Stimulated activated naive CD8-positive, alpha-beta T cell treated with anti-CD3 and anti-CD28 coated beads, Interleukin-15, amount 100 ng/mL, for 72 hours (primary cell): ENCODE measurements around the gene ZNF280D.
A peak's percentile ranks its signal among the peaks of the same experiment; 100 is the strongest.

Source experiments
- ATAC-seq: fragments of 150-1000 bp; cut with Tn5 transposase; 2 replicates; pipeline ENCODE4 v1.10.0; 2021; ENCODE audit warnings: mild to moderate bottlenecking, moderate library complexity
- DNase-seq, 2 donors: peaks; one replicate each; pipeline ENCODE4 v3.0.0; 2021 to 2022
- H3K27ac Mint-ChIP-seq, 2 donors: one replicate each; pipeline ENCODE4 v1.8.0; 2022; ENCODE audit warnings: mild to moderate bottlenecking in 2 of 2, mixed read lengths in 2 of 2, moderate library complexity in 2 of 2
- H3K27me3 Mint-ChIP-seq: one replicate; pipeline ENCODE4 v1.8.0; 2022; ENCODE audit warnings: mixed read lengths
- H3K4me1 Mint-ChIP-seq: one replicate; pipeline ENCODE4 v1.8.0; 2022; ENCODE audit warnings: mild to moderate bottlenecking, mixed read lengths
- H3K4me3 Mint-ChIP-seq, 2 donors: one replicate each; pipeline ENCODE4 v1.8.0; 2022; ENCODE audit warnings: mild to moderate bottlenecking in 2 of 2, mixed read lengths in 2 of 2, moderate library complexity in 1 of 2
- H3K9me3 Mint-ChIP-seq, 2 donors: one replicate each; pipeline ENCODE4 v1.8.0; 2022; ENCODE audit warnings: mixed read lengths in 2 of 2

ZNF280D gene

DNA sequence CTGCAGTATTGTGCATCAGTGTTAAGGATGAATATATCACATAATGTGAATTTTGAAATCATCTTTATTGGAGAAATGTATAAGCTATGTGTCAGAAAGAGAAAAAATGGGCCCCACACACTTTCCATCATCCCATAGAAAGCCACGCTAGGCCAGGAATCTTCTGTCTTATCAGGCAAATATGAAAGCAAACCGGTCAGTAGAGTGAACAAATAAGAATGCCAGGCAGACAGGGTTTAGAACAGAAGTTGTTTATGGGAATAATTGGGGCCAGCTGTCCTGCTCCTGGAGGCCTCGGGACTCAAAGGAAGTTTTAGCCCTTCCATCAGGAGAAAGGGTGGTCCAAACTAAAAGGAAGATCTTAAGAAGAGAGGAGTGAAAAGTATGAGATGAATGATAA is 39.5 kb downstream of the ZNF280D start:
- Mint-ChIP-seq H3K4me3 (no peak overlapping the region), H3K9me3 (no peaks in the 10 kb centered on the region), H3K27ac (peak overlapping the region in 1 of 2 donors; percentile 2), H3K27me3 (no peaks in the 10 kb centered on the region), H3K4me1 (no peaks in the 10 kb centered on the region)
- no peak for ATAC-seq
- no peak for DNase-seq

DNA sequence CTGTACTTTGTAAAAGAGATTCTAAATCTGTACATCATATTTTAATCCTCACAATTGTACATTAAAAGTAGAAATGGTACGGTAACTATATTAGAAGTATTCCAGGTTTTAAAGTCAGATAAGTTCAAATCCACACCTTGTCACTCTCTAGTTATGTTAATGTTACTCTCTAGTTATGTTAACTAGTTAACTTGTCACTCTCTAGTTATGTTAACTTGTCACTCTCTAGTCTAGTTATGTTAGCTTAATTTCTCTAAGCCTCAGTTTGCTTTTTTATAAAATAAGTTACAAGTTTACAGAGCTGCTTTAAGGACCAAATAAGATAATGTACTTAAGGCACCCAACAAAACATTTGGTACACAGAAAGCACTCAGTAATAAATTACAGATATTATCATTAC is 42.6 kb downstream of the ZNF280D start:
- H3K4me1 Mint-ChIP-seq, result no peaks in the 10 kb centered on the region
- no peak overlapping the region for H3K4me3 Mint-ChIP-seq
- ATAC-seq (no peak), DNase-seq (no peak)
- H3K27me3 Mint-ChIP-seq, result no peaks in the 10 kb centered on the region
- H3K9me3 Mint-ChIP-seq, result no peaks in the 10 kb centered on the region
- no peak overlapping the region for H3K27ac Mint-ChIP-seq

DNA sequence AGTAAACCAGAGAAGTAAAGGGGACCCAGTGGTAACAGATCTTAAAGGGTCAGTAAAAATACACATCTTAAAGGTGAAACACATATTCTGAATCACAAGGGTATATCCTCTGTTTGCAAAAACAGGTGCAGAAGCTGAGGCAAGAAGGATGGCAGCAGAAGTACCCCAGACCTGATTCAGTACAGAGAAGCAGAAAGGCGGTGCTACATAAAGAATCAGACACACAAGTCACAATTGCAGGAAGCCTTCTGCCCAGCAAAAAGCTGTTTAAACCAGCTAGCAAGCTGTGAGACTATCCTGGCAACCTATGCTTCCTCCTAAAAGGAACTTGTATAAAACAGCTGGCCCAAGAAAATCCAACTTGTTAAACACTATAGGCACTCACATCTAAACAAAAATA is 49.4 kb downstream of the ZNF280D start:
- Mint-ChIP-seq H3K4me3 (no peak overlapping the region), H3K27me3 (no peaks in the 10 kb centered on the region), H3K27ac (no peak overlapping the region), H3K4me1 (no peaks in the 10 kb centered on the region), H3K9me3 (no peaks in the 10 kb centered on the region)
- no peak for DNase-seq
- ATAC-seq, result no peak

DNA sequence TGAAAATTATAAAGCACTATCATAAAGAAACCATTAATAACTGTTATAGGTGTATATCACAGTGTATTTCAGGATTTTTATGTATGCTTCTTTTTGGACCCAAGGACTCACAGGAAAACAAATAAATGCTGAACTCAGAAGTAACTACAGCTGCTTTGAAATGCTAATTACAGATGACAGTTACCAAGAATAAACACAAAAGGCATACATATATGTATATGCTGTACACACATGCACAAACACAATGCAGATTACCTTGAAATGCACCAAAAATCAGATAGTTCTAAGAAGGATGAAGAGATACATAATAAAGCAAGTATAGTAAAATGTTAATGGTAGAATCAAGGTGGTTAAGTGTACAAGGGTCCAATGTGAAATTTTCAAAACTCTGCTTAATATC is 52.2 kb downstream of the ZNF280D start:
- no peaks in the 10 kb centered on the region for H3K4me1 Mint-ChIP-seq
- H3K9me3 Mint-ChIP-seq, result no peaks in the 10 kb centered on the region
- peak overlapping the region in 1 of 2 donors; percentile 86 for H3K27ac Mint-ChIP-seq
- H3K27me3 Mint-ChIP-seq, result no peaks in the 10 kb centered on the region
- DNase-seq (no peak), ATAC-seq (no peak)
- H3K4me3 Mint-ChIP-seq, result no peak overlapping the region

DNA sequence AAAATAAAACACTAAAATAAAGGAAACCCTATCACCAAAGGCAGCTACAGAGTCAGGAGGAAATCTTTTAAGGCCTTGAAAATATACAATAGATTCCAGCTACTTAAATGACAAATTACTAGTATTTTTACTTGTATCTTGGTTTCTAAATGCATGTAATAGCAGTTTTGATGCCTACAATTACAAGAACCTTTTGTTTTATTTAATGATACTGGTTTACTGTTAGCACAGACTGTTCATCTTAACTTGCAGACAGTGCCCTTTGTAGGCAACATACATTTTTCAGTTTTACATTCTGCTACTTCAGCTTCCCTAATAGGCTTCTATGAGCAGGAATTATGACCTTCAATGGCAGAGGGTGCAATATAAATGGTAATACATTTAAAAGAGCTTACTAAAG is 54.1 kb downstream of the ZNF280D start:
- DNase-seq (no peak), ATAC-seq (no peak)
- no peak overlapping the region for H3K27ac Mint-ChIP-seq
- no peak overlapping the region for H3K4me3 Mint-ChIP-seq
- H3K4me1 Mint-ChIP-seq, result no peaks in the 10 kb centered on the region
- H3K9me3 Mint-ChIP-seq, result no peaks in the 10 kb centered on the region
- H3K27me3 Mint-ChIP-seq, result no peaks in the 10 kb centered on the region

DNA sequence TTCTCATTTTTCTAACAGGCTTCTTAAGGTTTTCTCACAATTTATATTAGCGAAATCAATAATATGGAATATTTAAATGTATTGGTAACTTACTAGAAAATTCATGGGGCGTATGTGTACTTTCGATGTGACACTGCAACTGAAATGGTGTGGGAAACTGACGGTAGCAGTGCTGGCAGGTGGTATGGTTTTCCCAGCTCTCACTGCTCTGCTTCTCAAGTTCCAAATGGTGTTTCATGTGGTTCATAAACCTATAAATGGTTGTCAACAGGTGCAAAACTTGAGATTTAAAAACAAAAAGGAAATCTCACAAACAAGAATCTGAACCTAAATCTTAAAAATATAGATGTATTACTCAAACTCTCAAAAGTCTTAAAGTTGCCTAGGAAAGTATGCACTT is 54.7 kb downstream of the ZNF280D start:
- Mint-ChIP-seq H3K4me1 (no peaks in the 10 kb centered on the region), H3K27ac (no peak overlapping the region), H3K27me3 (no peaks in the 10 kb centered on the region), H3K4me3 (no peak overlapping the region), H3K9me3 (no peaks in the 10 kb centered on the region)
- DNase-seq, result no peak
- no peak for ATAC-seq

DNA sequence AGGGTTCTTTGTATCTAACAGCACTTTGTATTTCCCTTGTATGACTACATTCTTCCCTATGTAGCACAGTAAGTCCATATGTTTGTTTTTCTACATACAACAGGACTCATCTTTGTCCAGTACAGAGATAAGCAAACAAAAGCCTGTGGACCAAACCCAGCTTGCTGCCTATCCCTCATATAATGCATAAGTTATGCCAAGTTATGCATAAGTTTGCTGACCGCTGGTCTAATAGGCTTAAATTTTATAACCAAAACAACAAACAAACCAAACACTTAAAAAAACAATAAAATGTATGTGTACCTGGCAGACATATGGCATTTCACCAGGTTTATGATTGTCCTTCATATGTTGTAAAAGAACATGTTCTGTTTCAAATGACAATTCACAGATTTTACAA is 56.0 kb downstream of the ZNF280D start:
- Mint-ChIP-seq H3K9me3 (no peaks in the 10 kb centered on the region), H3K4me3 (no peak overlapping the region), H3K27me3 (no peaks in the 10 kb centered on the region), H3K4me1 (no peaks in the 10 kb centered on the region), H3K27ac (no peak overlapping the region)
- ATAC-seq, result no peak
- DNase-seq, result no peak

DNA sequence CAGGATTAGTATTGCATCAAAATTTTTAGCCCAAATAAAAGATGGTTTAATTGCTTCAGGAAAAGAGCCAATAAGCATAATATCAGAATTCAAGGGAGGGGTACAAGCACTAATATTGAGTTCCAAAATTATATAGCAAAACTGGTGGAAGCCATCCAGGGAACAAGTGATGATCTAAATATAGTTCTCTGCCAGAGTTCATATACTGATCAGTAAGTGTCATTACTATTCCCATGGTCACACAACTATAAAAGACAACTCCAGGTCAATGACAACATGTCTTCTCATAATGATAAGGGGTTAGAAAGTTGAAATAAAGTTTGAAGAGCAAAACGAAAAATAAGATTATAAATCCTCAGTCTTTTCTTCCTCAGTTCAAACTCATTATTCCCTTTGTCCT is 57.4 kb downstream of the ZNF280D start:
- no peak for DNase-seq
- Mint-ChIP-seq H3K9me3 (no peaks in the 10 kb centered on the region), H3K27ac (no peak overlapping the region), H3K4me3 (no peak overlapping the region), H3K27me3 (no peaks in the 10 kb centered on the region), H3K4me1 (no peaks in the 10 kb centered on the region)
- no peak for ATAC-seq

DNA sequence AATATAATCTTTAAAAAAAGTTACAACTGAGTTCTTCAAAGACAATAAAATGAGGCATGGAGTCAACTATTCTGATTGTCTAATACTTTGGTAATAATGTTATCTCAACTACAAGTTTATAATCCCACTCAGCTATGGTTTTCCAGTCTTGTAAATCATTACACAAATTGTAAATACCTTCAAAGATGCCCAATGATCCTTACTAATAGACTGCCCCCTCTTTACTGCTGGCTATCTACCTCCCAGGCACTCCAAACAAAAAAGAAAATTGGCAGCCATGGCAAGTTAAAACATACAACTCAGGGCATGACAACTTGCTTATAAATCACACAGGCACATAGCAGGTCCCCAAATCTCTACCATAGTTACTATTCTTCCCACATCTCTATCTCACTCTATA is 58.5 kb downstream of the ZNF280D start:
- no peak overlapping the region for H3K27ac Mint-ChIP-seq
- DNase-seq (no peak), ATAC-seq (no peak)
- no peaks in the 10 kb centered on the region for H3K4me1 Mint-ChIP-seq
- no peaks in the 10 kb centered on the region for H3K9me3 Mint-ChIP-seq
- H3K27me3 Mint-ChIP-seq, result no peaks in the 10 kb centered on the region
- H3K4me3 Mint-ChIP-seq, result no peak overlapping the region

DNA sequence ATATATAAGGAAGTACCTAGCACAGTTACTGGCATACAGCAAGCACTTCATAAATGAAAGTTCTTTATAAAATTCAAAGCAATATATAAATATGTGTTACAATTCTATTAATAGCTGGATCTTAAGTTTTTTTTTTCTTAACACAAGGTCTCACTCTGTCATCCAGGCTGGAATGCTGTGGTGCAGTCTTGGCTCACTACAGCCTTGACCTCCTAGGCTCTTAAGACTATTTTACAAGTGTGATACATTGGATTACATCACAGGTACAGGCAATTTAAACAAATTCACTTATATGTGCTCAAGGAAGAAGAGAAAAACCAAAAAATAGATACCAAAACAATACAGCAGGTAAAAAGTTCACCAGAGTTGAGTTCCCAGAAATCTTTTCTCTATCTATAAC is 60.6 kb downstream of the ZNF280D start:
- DNase-seq (no peak), ATAC-seq (no peak)
- Mint-ChIP-seq H3K4me3 (no peak overlapping the region), H3K27ac (no peak overlapping the region), H3K27me3 (no peaks in the 10 kb centered on the region), H3K4me1 (no peaks in the 10 kb centered on the region), H3K9me3 (no peaks in the 10 kb centered on the region)

DNA sequence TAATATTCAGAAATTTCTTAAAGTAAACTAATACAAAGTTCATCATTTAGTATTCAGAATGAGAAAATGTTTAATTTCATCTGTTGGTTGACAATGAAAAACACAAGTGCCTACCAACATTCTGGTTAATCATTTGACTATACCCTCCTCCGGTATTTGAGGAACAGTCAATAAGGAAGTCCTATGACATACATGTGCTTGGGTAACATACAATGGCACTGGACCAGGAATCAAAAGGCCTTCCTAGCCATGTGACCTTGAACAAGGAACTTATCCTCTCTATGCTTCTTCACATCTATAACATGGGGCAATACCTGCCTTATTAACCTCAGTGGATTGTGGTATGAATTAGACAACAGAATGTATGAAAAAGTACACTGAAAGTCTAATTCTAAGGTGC is 65.8 kb downstream of the ZNF280D start:
- no peaks in the 10 kb centered on the region for H3K9me3 Mint-ChIP-seq
- ATAC-seq (no peak), DNase-seq (no peak)
- no peak overlapping the region for H3K27ac Mint-ChIP-seq
- H3K4me1 Mint-ChIP-seq, result no peaks in the 10 kb centered on the region
- H3K4me3 Mint-ChIP-seq, result no peak overlapping the region
- no peaks in the 10 kb centered on the region for H3K27me3 Mint-ChIP-seq

DNA sequence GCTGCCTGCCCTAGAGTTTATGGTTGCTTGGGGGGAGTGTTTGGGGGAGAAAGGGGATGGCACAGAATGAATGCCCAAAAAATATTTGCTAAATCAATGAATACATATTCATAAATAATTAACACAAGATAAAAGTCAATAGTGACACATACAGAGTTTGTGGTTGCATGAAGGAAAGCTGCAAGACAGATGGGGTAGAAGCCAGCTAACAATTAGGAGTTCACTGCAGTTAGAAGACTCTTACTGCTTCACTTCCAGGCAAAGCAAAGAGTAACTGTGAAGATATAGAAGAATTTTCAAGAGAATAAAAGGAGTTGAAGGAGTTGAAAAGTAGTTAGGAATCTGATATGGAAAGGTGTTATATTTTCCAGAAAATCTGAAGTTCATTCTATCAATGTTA is 72.4 kb downstream of the ZNF280D start:
- no peaks in the 10 kb centered on the region for H3K4me1 Mint-ChIP-seq
- no peak for DNase-seq
- H3K9me3 Mint-ChIP-seq, result no peaks in the 10 kb centered on the region
- no peaks in the 10 kb centered on the region for H3K27me3 Mint-ChIP-seq
- ATAC-seq, result no peak
- H3K27ac Mint-ChIP-seq, result peak overlapping the region in 1 of 2 donors; percentile 4
- H3K4me3 Mint-ChIP-seq, result no peak overlapping the region

DNA sequence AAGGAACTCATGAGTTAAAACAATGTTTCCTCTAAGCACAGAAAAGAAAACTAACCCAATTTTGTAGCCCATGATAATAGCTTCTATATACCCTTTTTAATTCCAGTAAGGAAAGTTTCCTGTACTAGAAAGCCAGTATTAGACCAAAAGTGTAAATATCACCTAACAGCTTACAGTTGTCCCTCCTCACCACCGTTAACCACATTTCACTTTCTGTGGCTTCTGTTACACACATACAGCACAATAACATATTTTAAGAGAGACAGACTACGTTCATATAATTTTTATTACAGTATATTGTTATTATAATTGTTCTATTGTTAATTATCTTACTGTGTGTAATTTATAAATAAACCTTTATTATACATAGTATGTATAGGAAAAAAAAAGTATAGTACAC is 74.1 kb downstream of the ZNF280D start:
- Mint-ChIP-seq H3K27ac (no peak overlapping the region), H3K9me3 (no peaks in the 10 kb centered on the region), H3K4me1 (no peaks in the 10 kb centered on the region)

DNA sequence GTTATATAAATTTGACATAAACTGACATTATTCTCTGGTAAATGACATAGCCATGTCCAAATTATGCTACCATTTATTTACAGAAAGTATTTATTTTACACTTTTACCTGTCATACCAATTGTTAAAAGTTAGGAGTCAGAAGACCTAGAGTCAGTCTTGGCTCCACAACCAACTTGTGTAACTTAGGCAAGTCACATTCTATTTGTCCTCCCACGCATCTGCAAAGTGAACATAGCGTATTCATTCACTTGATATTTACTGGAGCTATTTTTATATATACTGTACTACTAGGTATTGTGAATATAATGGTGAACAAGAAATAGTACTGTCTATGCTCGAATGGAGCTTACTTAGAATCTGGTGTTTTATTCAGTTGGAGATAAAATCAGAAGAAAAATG is 78.7 kb downstream of the ZNF280D start:
- ATAC-seq (no peak), DNase-seq (no peak)
- no peak overlapping the region for H3K4me3 Mint-ChIP-seq
- no peaks in the 10 kb centered on the region for H3K27me3 Mint-ChIP-seq
- H3K4me1 Mint-ChIP-seq, result no peaks in the 10 kb centered on the region
- H3K27ac Mint-ChIP-seq, result no peak overlapping the region
- H3K9me3 Mint-ChIP-seq, result no peaks in the 10 kb centered on the region

More for the DNA sequence above, 74.1 kb downstream of the ZNF280D start:
- ATAC-seq, result no peak
- H3K27me3 Mint-ChIP-seq, result no peaks in the 10 kb centered on the region
- no peak overlapping the region for H3K4me3 Mint-ChIP-seq
- DNase-seq, result no peak

DNA sequence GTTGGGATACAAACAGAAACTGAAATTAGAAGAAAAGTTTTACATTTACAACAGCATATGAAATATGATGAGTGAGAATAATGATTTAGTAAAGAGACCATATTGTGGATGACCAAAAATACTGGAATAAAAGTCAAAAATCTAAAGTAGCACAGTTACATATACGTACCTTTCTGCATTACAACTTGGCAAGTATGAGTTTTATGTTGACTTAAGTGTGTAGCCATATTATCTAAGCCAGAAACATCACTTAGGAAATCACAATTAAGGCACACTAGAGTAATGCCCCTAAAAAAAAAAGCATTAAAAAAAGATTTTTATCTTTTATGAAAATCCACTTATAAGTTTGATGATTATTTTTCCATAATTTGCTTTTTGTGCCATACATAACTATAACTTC is 79.1 kb downstream of the ZNF280D start:
- DNase-seq, result no peak
- H3K4me3 Mint-ChIP-seq, result no peak overlapping the region
- H3K27me3 Mint-ChIP-seq, result no peaks in the 10 kb centered on the region

DNA sequence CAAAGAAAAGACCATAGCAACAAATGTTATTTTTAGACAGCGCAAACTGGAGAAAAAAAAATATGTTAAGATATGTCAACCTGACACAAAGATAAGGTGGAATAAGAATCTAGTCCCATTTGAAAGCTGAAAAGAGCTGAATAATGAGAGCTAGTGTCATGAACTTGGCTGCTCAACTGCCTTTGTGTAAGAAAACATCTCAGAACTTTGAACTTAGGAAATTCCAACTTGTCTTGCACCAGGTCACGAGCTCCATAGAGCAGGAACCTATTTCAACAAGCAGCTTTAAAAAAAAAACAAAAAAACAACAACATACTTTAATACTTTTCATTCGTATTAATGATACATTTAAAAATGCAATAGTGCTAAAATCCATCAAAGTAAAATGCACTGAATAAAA is 79.5 kb downstream of the ZNF280D start:
- H3K9me3 Mint-ChIP-seq, result no peaks in the 10 kb centered on the region
- ATAC-seq (no peak), DNase-seq (no peak)
- H3K27me3 Mint-ChIP-seq, result no peaks in the 10 kb centered on the region
- H3K27ac Mint-ChIP-seq, result no peak overlapping the region
- no peak overlapping the region for H3K4me3 Mint-ChIP-seq
- H3K4me1 Mint-ChIP-seq, result no peaks in the 10 kb centered on the region

More for the DNA sequence above, 79.1 kb downstream of the ZNF280D start:
- no peak for ATAC-seq
- Mint-ChIP-seq H3K9me3 (no peaks in the 10 kb centered on the region), H3K4me1 (no peaks in the 10 kb centered on the region), H3K27ac (no peak overlapping the region)

DNA sequence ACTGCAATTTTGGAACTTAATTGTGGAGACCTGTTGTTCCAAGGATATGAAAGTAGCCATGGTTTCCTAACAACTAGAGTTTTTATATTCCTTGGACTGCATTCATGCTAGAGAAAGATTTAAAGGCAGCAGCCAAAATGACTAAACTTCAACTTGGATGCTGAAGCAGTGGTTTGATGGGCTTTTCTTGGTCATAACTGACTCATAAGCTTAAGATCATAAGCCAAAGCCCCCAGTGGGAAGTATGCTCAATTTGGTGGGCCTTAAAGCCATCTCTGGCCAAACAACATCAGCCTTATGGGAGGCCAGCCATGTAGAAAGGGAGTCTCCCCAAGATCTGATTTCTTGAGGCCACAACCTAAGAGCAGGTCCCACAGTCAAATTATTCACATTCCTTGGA is 80.2 kb downstream of the ZNF280D start:
- Mint-ChIP-seq H3K4me3 (no peak overlapping the region), H3K9me3 (no peaks in the 10 kb centered on the region)
- no peak for ATAC-seq

DNA sequence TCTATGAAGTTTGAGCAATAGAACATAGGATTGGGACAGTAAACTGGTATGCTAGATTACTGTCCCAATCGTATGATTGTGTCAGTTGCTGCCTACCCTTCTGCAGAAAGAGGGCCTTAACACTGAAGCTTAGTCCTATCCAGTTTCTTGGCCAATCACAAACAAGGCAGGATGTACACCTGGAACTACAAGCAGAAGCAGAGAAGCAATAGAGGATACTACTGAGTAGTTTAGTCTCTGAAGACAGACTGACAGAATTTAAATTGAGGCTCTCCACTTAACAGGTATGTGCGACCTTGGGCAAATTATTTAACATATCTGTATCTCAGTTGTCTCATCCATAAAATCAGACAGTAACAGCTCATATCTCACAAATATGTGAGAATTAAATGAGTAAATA is 85.0 kb downstream of the ZNF280D start:
- no peaks in the 10 kb centered on the region for H3K9me3 Mint-ChIP-seq
- DNase-seq (no peak), ATAC-seq (no peak)
- no peaks in the 10 kb centered on the region for H3K27me3 Mint-ChIP-seq
- no peak overlapping the region for H3K27ac Mint-ChIP-seq
- H3K4me3 Mint-ChIP-seq, result no peak overlapping the region
- peaks cover 9% of the 10 kb centered on the region for H3K4me1 Mint-ChIP-seq

More for the DNA sequence above, 80.2 kb downstream of the ZNF280D start:
- H3K4me1 Mint-ChIP-seq, result no peaks in the 10 kb centered on the region
- H3K27ac Mint-ChIP-seq, result no peak overlapping the region
- H3K27me3 Mint-ChIP-seq, result no peaks in the 10 kb centered on the region
- no peak for DNase-seq
